T-helper 1 cell treated with Interleukin-12 subunit alpha and Interleukin-12 subunit beta and Interleukin-4 antibody, amounts not matched to agents 30 ng/mL and 1 ng/mL, for 36 hours (primary cell): ENCODE measurements around the gene FGF10. TPM values are rescaled to one million over a fixed set of nuclear protein-coding genes. Genes with fewer than 3 reads are reported as not detected.

Experiments used
- intact Hi-C: fragments of 100-400 bp; cut with micrococcal nuclease; formaldehyde crosslinking; loops from one replicate; pipeline ENCODE4 v1.15.1; 2024
- total RNA-seq: library from RNA; stranded (reverse); gene quantifications from 2 replicates; pipeline ENCODE4 v1.2.3, GENCODE V29; 2022

FGF10 gene
- total RNA-seq: not detected in 2 replicates

- intact Hi-C loops: loop anchor here (10.0 kb wide), 1 partner anchor 314 kb away; no protein-coding TSS in a partner anchor
Observed at GRCh38 chr5:44389090-44389822, at the start of gene FGF10. TSS of gene FGF10 (minus strand) at chr5:44389420. CDS start at chr5:44388682, 738 bp downstream.

GRCh38 chr5:44426944-44427343 lies 37.7 kb upstream of the FGF10 start:
- intact Hi-C loops: no loop called here

- intact Hi-C loops: no loop called here
Observed at GRCh38 chr5:44412286-44412685, 23.1 kb upstream of the FGF10 start.

- intact Hi-C loops: no loop called here
Observed at GRCh38 chr5:44402084-44402483, 12.9 kb upstream of the FGF10 start.

- intact Hi-C loops: no loop called here
Observed at GRCh38 chr5:44401611-44402010, 12.4 kb upstream of the FGF10 start.

GRCh38 chr5:44398382-44398781 lies 9.2 kb upstream of the FGF10 start:
- intact Hi-C loops: no loop called here

- intact Hi-C loops: no loop called here
Observed at GRCh38 chr5:44396312-44396711, 7.1 kb upstream of the FGF10 start.

- intact Hi-C loops: no loop called here
Observed at GRCh38 chr5:44390351-44390750, 1.1 kb upstream of the FGF10 start.

- intact Hi-C loops: loop anchor here (10.0 kb wide), 1 partner anchor 315 kb away; no protein-coding TSS in a partner anchor
Observed at GRCh38 chr5:44389823-44390143, 563 bp upstream of the FGF10 start.

- intact Hi-C loops: loop anchor here (10.0 kb wide), 1 partner anchor 314 kb away; no protein-coding TSS in a partner anchor
Observed at GRCh38 chr5:44388321-44389089, 715 bp downstream of the FGF10 start.

GRCh38 chr5:44387921-44388320 lies 1.3 kb downstream of the FGF10 start:
- intact Hi-C loops: loop anchor here (10.0 kb wide), 1 partner anchor 313 kb away; no protein-coding TSS in a partner anchor

GRCh38 chr5:44387406-44387805 lies 1.8 kb downstream of the FGF10 start:
- intact Hi-C loops: loop anchor here (10.0 kb wide), 1 partner anchor 313 kb away; no protein-coding TSS in a partner anchor

- intact Hi-C loops: loop anchor here (10.0 kb wide), 1 partner anchor 311 kb away; no protein-coding TSS in a partner anchor
Observed at GRCh38 chr5:44385291-44385900, 3.8 kb downstream of the FGF10 start.

GRCh38 chr5:44384816-44385215 lies 4.4 kb downstream of the FGF10 start:
- intact Hi-C loops: loop anchor here (10.0 kb wide), 1 partner anchor 310 kb away; no protein-coding TSS in a partner anchor

- intact Hi-C loops: loop anchor here (10.0 kb wide), 1 partner anchor 308 kb away; no protein-coding TSS in a partner anchor
Observed at GRCh38 chr5:44382894-44383293, 6.3 kb downstream of the FGF10 start.

GRCh38 chr5:44377057-44377456 lies 12.2 kb downstream of the FGF10 start:
- intact Hi-C loops: no loop called here

- intact Hi-C loops: no loop called here
Observed at GRCh38 chr5:44372028-44372427, 17.2 kb downstream of the FGF10 start.

- intact Hi-C loops: no loop called here
Observed at GRCh38 chr5:44367203-44367602, 22.0 kb downstream of the FGF10 start.

GRCh38 chr5:44365345-44365744 lies 23.9 kb downstream of the FGF10 start:
- intact Hi-C loops: no loop called here

GRCh38 chr5:44364097-44364496 lies 25.1 kb downstream of the FGF10 start:
- intact Hi-C loops: no loop called here

- intact Hi-C loops: no loop called here
Observed at GRCh38 chr5:44361342-44362001, 27.7 kb downstream of the FGF10 start.
